ENCODE results near the gene KTI12.

KTI12 gene

DNA sequence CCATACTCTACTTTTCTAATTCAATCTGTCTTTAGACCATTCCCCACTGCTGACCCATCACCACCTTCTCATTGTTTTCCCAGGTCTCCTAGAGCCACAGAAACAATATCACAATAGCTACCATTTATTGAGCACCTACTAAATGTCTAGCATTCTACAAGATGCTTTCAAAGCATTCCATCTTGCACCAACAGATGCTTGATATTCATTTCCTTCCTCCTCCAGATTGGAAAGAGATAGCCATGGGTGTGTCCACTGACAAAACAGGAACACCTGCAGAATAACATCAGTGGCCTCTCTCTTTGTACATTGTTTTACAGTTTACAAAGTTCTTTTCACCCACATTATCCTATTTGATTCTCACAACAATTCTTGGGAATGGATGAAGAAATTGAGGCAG is 45.4 kb downstream of the KTI12 start:
- no peak for DNase-seq (ENCODE audit: low spot score)

DNA sequence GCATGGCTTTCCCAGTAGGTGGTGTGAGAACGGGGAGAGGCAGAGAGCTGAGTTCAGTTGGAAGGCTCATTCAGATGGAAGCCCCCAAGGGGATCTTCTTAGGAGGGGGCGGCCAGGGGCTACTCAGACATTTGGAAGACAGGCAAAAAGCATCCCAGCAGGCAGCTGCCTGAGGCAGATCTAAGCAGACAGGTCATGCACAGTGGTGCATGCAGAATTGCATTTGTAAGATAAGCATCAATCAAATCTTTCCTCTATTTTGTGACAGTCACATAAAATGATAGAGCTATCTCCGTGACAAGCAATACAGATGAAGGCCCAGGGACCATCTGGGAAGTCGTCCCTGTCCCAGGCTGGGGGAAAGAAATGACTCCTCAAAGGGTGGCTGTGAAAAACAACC is 46.9 kb downstream of the KTI12 start:
- DNase-seq (ENCODE audit: low spot score), result no peak

GRCh38 chr1:51982161-51982560 is 51.4 kb downstream of the KTI12 start:
- DNase-seq (ENCODE audit: low spot score), result no peak
